Right lobe of liver (tissue), 6 donors: ENCODE data around the gene RBCK1. TPM values are rescaled to one million over a fixed set of nuclear protein-coding genes. Genes with fewer than 3 reads are reported as not detected.

Source experiments
- ATAC-seq, 4 donors: fragments of 200-7000 bp; cut with Tn5 transposase; one replicate each; pipeline ENCODE4 v1.9.1; 2020; ENCODE audit warnings: mild to moderate bottlenecking in 4 of 4, moderate library complexity in 4 of 4
- DNase-seq, 3 donors: peaks; one replicate each; pipeline ENCODE4 v3.0.0-alpha.2; 2020
- H3K27ac ChIP-seq, 3 donors: fragments of 200-600 bp; one replicate each; pipeline ENCODE4 v1.8.0; 2022
- H3K27me3 ChIP-seq, 2 donors: fragments of 200-600 bp; one replicate each; pipeline ENCODE4 v1.8.0; 2022
- H3K36me3 ChIP-seq, 4 donors: fragments of 200-600 bp; sonication (generic) in 1 of 4; one replicate each; pipeline versions ENCODE4 v1.5.1 to v1.8.0; 2017 to 2022; ENCODE audit warnings: control low read depth in 1 of 4
- H3K4me1 ChIP-seq, 4 donors: fragments of 200-600 bp; sonication (generic) in 1 of 4; one replicate each; pipeline versions ENCODE4 v1.5.1 to v1.8.0; 2017 to 2022; ENCODE audit warnings: control low read depth in 1 of 4
- H3K4me3 ChIP-seq, 3 donors: fragments of 200-600 bp; one replicate each; pipeline ENCODE4 v1.8.0; 2022
- H3K9me3 ChIP-seq, 4 donors: fragments of 200-600 bp; sonication (generic) in 1 of 4; one replicate each; pipeline versions ENCODE4 v1.5.1 to v1.8.0; 2017 to 2022; ENCODE audit warnings: control low read depth in 1 of 4
- CTCF ChIP-seq, 4 donors: fragments of 200-600 bp in 3 of 4; fragments of 450-650 bp in 1 of 4; IDR thresholded peaks; one replicate each; pipeline versions ENCODE4 v1.5.1 to v1.8.0; 2016 to 2022; ENCODE audit warnings: antibody characterized with exemption in 4 of 4, mild to moderate bottlenecking in 2 of 4
- POLR2A ChIP-seq: fragments of 450-650 bp; IDR thresholded peaks from one replicate; pipeline ENCODE4 v1.6.1; 2017; ENCODE audit warnings: antibody characterized with exemption, mild to moderate bottlenecking
- WGBS: methylation state at CpG from one replicate; pipeline ENCODE4 v1.1.6; 2018; ENCODE audit warnings: low coverage, low lambda C conversion rate; ENCODE audit not compliant: insufficient coverage; ENCODE audit errors: missing lambda C conversion rate; 5-methylcytosine and 5-hydroxymethylcytosine counted together
- intact Hi-C, 2 donors: fragments of 100-400 bp; cut with DNase I; formaldehyde crosslinking; loops; one replicate each; pipeline versions ENCODE4 v1.11.2 to v1.14.1; 2022
- total RNA-seq, 6 experiments: library from RNA; depleted of rRNA in 2 of 6; stranded (reverse); fragments of >200 nt in 2 of 6; fragmentation: NEBNext Ultra II Directional in 3 of 6; extraction: Animal tissue kit (Norgen Biotek cat#: 25700) in 3 of 6; gene quantifications; one replicate each; pipeline versions ENCODE4 v1.1.0 to v1.2.4, GENCODE V29; 2016 to 2023
- donor health status: DM: no; HTN: yes; CAD: no.
- donor health status: DM: no; HTN: no; CAD: no.
- donor health status: DM: no; HTN: no; CAD: no.
- donor health status: DM: no; HTN: yes; CAD: no.
- donor health status: DM: no; HTN: yes; CAD: no.

RBCK1 gene
- total RNA-seq, 6 experiments from 2014 or later, result 63.1 to 113 (median 85.6) TPM

GRCh38 chr20:427849-428657 lies 20.0 kb downstream of the RBCK1 start:
- Histone ChIP-seq H3K4me1 (peaks cover 0 to 24% (median 10%) of the 10 kb centered on the region in 4 donors), H3K27me3 (no peaks in the 10 kb centered on the region), H3K36me3 (peaks cover 0 to 39% (median 8%) of the 10 kb centered on the region in 4 donors), H3K4me3 (no peak overlapping the region), H3K27ac (no peak overlapping the region), H3K9me3 (no peaks in the 10 kb centered on the region)
- intact Hi-C loops, result no loop called here
- TF ChIP-seq POLR2A (no peak), CTCF (IDR thresholded peaks at IDR 0.05) (no peak)
- WGBS, result 85% methylated on average over 6 of the region's 14 CpGs
- DNase-seq, result no peak
- ATAC-seq, result no peak

GRCh38 chr20:428658-429200 lies 20.6 kb downstream of the RBCK1 start:
- H3K9me3 ChIP-seq, result no peaks in the 10 kb centered on the region

GRCh38 chr20:430091-430999 lies 22.2 kb downstream of the RBCK1 start:
- H3K27me3 ChIP-seq, result no peaks in the 10 kb centered on the region
- H3K9me3 ChIP-seq, result no peaks in the 10 kb centered on the region
- no peak for DNase-seq
- WGBS, result 77% methylated on average over 5 of the region's 21 CpGs
- peak overlapping the region in 1 of 3 donors; percentile 62 for H3K27ac ChIP-seq
- TF ChIP-seq CTCF (IDR thresholded peaks at IDR 0.05) (no peak), POLR2A (no peak)
- intact Hi-C loops, result no loop called here
- H3K4me1 ChIP-seq, result peaks cover 0 to 38% (median 17%) of the 10 kb centered on the region in 4 donors
- H3K36me3 ChIP-seq, result peaks cover 0 to 29% (median 8%) of the 10 kb centered on the region in 4 donors
- no peak overlapping the region for H3K4me3 ChIP-seq
- ATAC-seq, result no peak

More at GRCh38 chr20:428658-429200, 20.6 kb downstream of the RBCK1 start:
- H3K27me3 ChIP-seq, result no peaks in the 10 kb centered on the region
- intact Hi-C loops, result no loop called here
- peak overlapping the region in 1 of 3 donors; percentile 62 for H3K27ac ChIP-seq
- 100% methylated on average over 2 of the region's 14 CpGs for WGBS
- H3K4me3 ChIP-seq, result no peak overlapping the region
- no peak for DNase-seq
- TF ChIP-seq POLR2A (no peak), CTCF (IDR thresholded peaks at IDR 0.05) (no peak)
- H3K36me3 ChIP-seq, result peaks cover 0 to 32% (median 8%) of the 10 kb centered on the region in 4 donors
- peak in 1 of 4 donors; percentile 5 for ATAC-seq
- H3K4me1 ChIP-seq, result peaks cover 0 to 24% (median 10%) of the 10 kb centered on the region in 4 donors
